NCI-H2029 (cell line): Measurements from ENCODE around the gene ASB18.
A peak's percentile ranks its signal among the peaks of the same experiment; 100 is the strongest.

Experiments used
- DNase-seq: peaks from one replicate; lab custom pipeline; 2025; lab: John Stamatoyannopoulos, UW

ASB18 gene

GRCh38 chr2:236208019-236208926, 55.9 kb downstream of the ASB18 start:
- no peak for DNase-seq

GRCh38 chr2:236207472-236207871, 56.7 kb downstream of the ASB18 start:
- DNase-seq = no peak

- DNase-seq = no peak
These were observed 58.1 kb downstream of the ASB18 start for GRCh38 chr2:236205867-236206645.

- DNase-seq = no peak
These were observed 59.3 kb downstream of the ASB18 start for GRCh38 chr2:236204953-236205352.

GRCh38 chr2:236200378-236200777, 63.8 kb downstream of the ASB18 start:
- DNase-seq = no peak

GRCh38 chr2:236196366-236196765, 67.8 kb downstream of the ASB18 start:
- no peak for DNase-seq

- DNase-seq = no peak
These were observed 68.5 kb downstream of the ASB18 start for GRCh38 chr2:236195726-236196125.

- DNase-seq = no peak
These were observed 69.4 kb downstream of the ASB18 start for GRCh38 chr2:236194786-236195185.

GRCh38 chr2:236193026-236193425, 71.2 kb downstream of the ASB18 start:
- no peak for DNase-seq

- no peak for DNase-seq
These were observed 73.5 kb downstream of the ASB18 start for GRCh38 chr2:236190674-236191073.

GRCh38 chr2:236184701-236185100, 79.5 kb downstream of the ASB18 start:
- no peak for DNase-seq

GRCh38 chr2:236180831-236181453, 83.3 kb downstream of the ASB18 start:
- peak; percentile 47 for DNase-seq

GRCh38 chr2:236180076-236180816, 84.0 kb downstream of the ASB18 start:
- no peak for DNase-seq

- no peak for DNase-seq
These were observed 84.8 kb downstream of the ASB18 start for GRCh38 chr2:236179236-236180075.

- no peak for DNase-seq
These were observed 85.3 kb downstream of the ASB18 start for GRCh38 chr2:236178890-236179235.

- DNase-seq = peak; percentile 69
These were observed 86.0 kb downstream of the ASB18 start for GRCh38 chr2:236177967-236178889.

GRCh38 chr2:236177604-236177966, 86.6 kb downstream of the ASB18 start:
- peak; percentile 75 for DNase-seq

GRCh38 chr2:236176951-236177350, 87.3 kb downstream of the ASB18 start:
- DNase-seq = no peak

GRCh38 chr2:236176417-236176816, 87.8 kb downstream of the ASB18 start:
- DNase-seq = no peak

- no peak for DNase-seq
These were observed 88.6 kb downstream of the ASB18 start for GRCh38 chr2:236175548-236176150.
